ENCODE measurements around the gene TNS1.

The TNS1 gene

GRCh38 chr2:218006741-218007140 is 3.9 kb upstream of the TNS1 start:
- no peak overlapping the region for H2AFZ ChIP-seq
- no peak for TF ChIP-seq CTCF (IDR thresholded peaks at IDR 0.05)
- H3K27ac ChIP-seq, result no peak overlapping the region
- no peak overlapping the region for H3K9ac ChIP-seq
- peaks cover 2% of the 10 kb centered on the region for H3K4me1 ChIP-seq
- no peak overlapping the region for H3K4me2 ChIP-seq (ENCODE audit: low read length)
- no peaks in the 10 kb centered on the region for H3K36me3 ChIP-seq (ENCODE audit: control insufficient read depth, insufficient read depth, low read length)
- H3K9me3 ChIP-seq (ENCODE audit: control insufficient read depth, low read length), result no peaks in the 10 kb centered on the region
- no peaks in the 10 kb centered on the region for H3K27me3 ChIP-seq (ENCODE audit: control insufficient read depth, insufficient read depth, low read length)
- no peak overlapping the region for H3K4me3 ChIP-seq (ENCODE audit: low read depth, low read length)
- H3K79me2 ChIP-seq, result no peaks in the 10 kb centered on the region

- Histone ChIP-seq H3K27ac (no peak overlapping the region), H3K4me2 (ENCODE audit: low read length) (no peak overlapping the region), H3K79me2 (no peaks in the 10 kb centered on the region), H3K9ac (no peak overlapping the region), H3K9me3 (ENCODE audit: control insufficient read depth, low read length) (no peaks in the 10 kb centered on the region), H3K27me3 (ENCODE audit: control insufficient read depth, insufficient read depth, low read length) (no peaks in the 10 kb centered on the region), H3K36me3 (ENCODE audit: control insufficient read depth, insufficient read depth, low read length) (no peaks in the 10 kb centered on the region), H3K4me1 (no peaks in the 10 kb centered on the region), H3K4me3 (ENCODE audit: low read depth, low read length) (no peak overlapping the region), H2AFZ (no peak overlapping the region)
- no peak for TF ChIP-seq CTCF (IDR thresholded peaks at IDR 0.05)
These were observed 2.7 kb upstream of the TNS1 start for GRCh38 chr2:218005486-218005885.

- H3K27me3 ChIP-seq (ENCODE audit: control insufficient read depth, insufficient read depth, low read length), result no peaks in the 10 kb centered on the region
- no peaks in the 10 kb centered on the region for H3K4me1 ChIP-seq
- no peaks in the 10 kb centered on the region for H3K79me2 ChIP-seq
- H3K27ac ChIP-seq, result no peak overlapping the region
- H3K4me2 ChIP-seq (ENCODE audit: low read length), result no peak overlapping the region
- no peaks in the 10 kb centered on the region for H3K9me3 ChIP-seq (ENCODE audit: control insufficient read depth, low read length)
- no peak overlapping the region for H3K4me3 ChIP-seq (ENCODE audit: low read depth, low read length)
- no peak for TF ChIP-seq CTCF (IDR thresholded peaks at IDR 0.05)
- H3K36me3 ChIP-seq (ENCODE audit: control insufficient read depth, insufficient read depth, low read length), result no peaks in the 10 kb centered on the region
- H3K9ac ChIP-seq, result no peak overlapping the region
- H2AFZ ChIP-seq, result no peak overlapping the region
These were observed 2.2 kb upstream of the TNS1 start for GRCh38 chr2:218005028-218005427.

GRCh38 chr2:218003981-218004419 is 1.2 kb upstream of the TNS1 start:
- H3K4me3 ChIP-seq (ENCODE audit: low read depth, low read length), result no peak overlapping the region

More at GRCh38 chr2:218003981-218004419, 1.2 kb upstream of the TNS1 start:
- no peaks in the 10 kb centered on the region for H3K4me1 ChIP-seq
- no peak overlapping the region for H2AFZ ChIP-seq
- H3K9ac ChIP-seq, result no peak overlapping the region
- H3K9me3 ChIP-seq (ENCODE audit: control insufficient read depth, low read length), result no peaks in the 10 kb centered on the region
- TF ChIP-seq CTCF (IDR thresholded peaks at IDR 0.05), result no peak
- no peaks in the 10 kb centered on the region for H3K79me2 ChIP-seq
- no peaks in the 10 kb centered on the region for H3K36me3 ChIP-seq (ENCODE audit: control insufficient read depth, insufficient read depth, low read length)
- H3K27me3 ChIP-seq (ENCODE audit: control insufficient read depth, insufficient read depth, low read length), result no peaks in the 10 kb centered on the region
- no peak overlapping the region for H3K27ac ChIP-seq
- H3K4me2 ChIP-seq (ENCODE audit: low read length), result no peak overlapping the region
